PFSK-1 (cell line): ENCODE measurements around the gene UBL4A.

Experiments
- POLR2AphosphoS5 ChIP-seq: IDR thresholded peaks from 2 replicates; pipeline ENCODE4 v1.6.1; 2012; ENCODE audit warnings: low read depth, mild to moderate bottlenecking, control low read depth, low read length, moderate library complexity
- SIN3A ChIP-seq: IDR thresholded peaks from 2 replicates; pipeline ENCODE4 v1.6.1; 2012; ENCODE audit warnings: mild to moderate bottlenecking, low read length, moderate library complexity, borderline replicate concordance; ENCODE audit not compliant: insufficient read depth

DNA sequence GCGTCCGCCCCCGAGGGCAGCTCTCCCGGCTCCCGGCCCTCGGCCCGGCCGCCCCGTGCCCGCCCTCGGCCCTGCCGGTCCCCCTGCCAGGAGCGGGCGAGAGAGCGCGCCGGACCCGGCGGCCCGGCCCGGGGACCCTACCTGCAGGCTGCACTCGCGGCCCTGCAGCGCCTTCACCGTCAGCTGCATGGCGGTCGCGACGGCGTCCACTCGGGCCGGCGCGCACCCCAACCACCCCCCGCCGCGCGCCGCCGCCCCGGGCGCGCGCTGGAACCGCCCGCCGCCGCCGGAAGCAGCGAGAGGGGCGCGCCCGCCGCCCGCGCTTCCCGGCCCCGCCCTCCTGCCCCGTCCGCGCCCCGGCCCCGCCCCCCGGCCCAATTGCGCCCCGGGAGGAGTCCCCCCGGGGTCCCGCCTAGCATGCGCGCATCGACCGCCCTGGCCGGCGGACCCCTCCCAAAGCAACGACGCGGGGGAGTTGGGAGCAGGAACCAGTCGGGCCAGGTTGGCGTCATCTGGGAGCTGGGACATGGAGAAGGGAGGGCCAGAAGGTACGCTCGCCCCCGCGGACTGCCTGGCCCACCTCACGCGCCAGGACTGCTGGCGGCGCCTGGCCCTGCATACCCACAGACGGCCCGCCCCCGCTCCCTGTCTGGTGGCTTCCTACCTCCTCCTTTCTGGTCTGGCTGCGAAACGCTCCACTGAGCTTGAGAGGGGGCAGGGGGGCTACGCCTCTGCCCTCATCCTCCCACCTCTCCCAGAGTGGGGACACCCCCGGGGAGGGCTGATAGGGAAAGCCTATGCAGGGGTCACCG, at the start of gene UBL4A:
- TF ChIP-seq POLR2AphosphoS5 (0 out of 2 replicates have a peak, but pooled peaks have one; percentile 21), SIN3A (no peak)
